Upper lobe of left lung (tissue), 6 donors: ENCODE data around the gene TMEM89. TPM values are rescaled to one million over a fixed set of nuclear protein-coding genes. Genes with fewer than 3 reads are reported as not detected.

Experiments
- ATAC-seq, 2 donors: fragments of 200-7000 bp; cut with Tn5 transposase; one replicate each; pipeline ENCODE4 v1.9.1; 2022; ENCODE audit warnings: mild to moderate bottlenecking in 2 of 2, moderate library complexity in 2 of 2; ENCODE audit not compliant: low FRiP score in 2 of 2
- DNase-seq, 2 donors: peaks; one replicate each; pipeline ENCODE4 v3.0.0-alpha.2; 2019 to 2020
- H3K27ac ChIP-seq, 4 donors: fragments of 200-600 bp; sonication (generic); one replicate each; pipeline ENCODE4 v1.5.1; 2016 to 2019
- H3K27me3 ChIP-seq, 4 donors: fragments of 200-600 bp; sonication (generic); one replicate each; pipeline ENCODE4 v1.5.1; 2017 to 2019
- H3K36me3 ChIP-seq, 4 donors: fragments of 200-600 bp; sonication (generic); one replicate each; pipeline ENCODE4 v1.5.1; 2016 to 2019
- H3K4me1 ChIP-seq, 4 donors: fragments of 200-600 bp; sonication (generic); one replicate each; pipeline ENCODE4 v1.5.1; 2018 to 2019
- H3K4me3 ChIP-seq, 4 donors: fragments of 200-600 bp; sonication (generic); one replicate each; pipeline ENCODE4 v1.5.1; 2017 to 2019; ENCODE audit warnings: mild to moderate bottlenecking in 2 of 4, moderate library complexity in 1 of 4
- H3K9me3 ChIP-seq, 4 donors: fragments of 200-600 bp; sonication (generic); one replicate each; pipeline ENCODE4 v1.5.1; 2018 to 2019
- CTCF ChIP-seq, 6 experiments: fragments of 450-650 bp in 4 of 6; fragments of 200-600 bp in 2 of 6; sonication (generic) in 2 of 6; IDR thresholded peaks; one replicate each; pipeline ENCODE4 v1.5.1; 2016 to 2019; ENCODE audit warnings: antibody characterized with exemption in 6 of 6
- EP300 ChIP-seq, 4 donors: sonication (generic); formaldehyde crosslinking; IDR thresholded peaks; one replicate each; pipeline ENCODE4 v1.5.1; 2017; ENCODE audit warnings: antibody characterized with exemption in 4 of 4, control low read depth in 2 of 4
- POLR2A ChIP-seq, 4 donors: fragments of 450-650 bp; IDR thresholded peaks; one replicate each; pipeline ENCODE4 v1.5.1; 2016 to 2017; ENCODE audit warnings: antibody characterized with exemption in 4 of 4, mild to moderate bottlenecking in 2 of 4
- POLR2AphosphoS5 ChIP-seq, 2 donors: sonication (generic); formaldehyde crosslinking; IDR thresholded peaks; one replicate each; pipeline ENCODE4 v1.5.1; 2017; ENCODE audit warnings: antibody characterized with exemption in 2 of 2
- WGBS, 2 donors: methylation state at CpG; one replicate each; pipeline ENCODE4 v1.1.5; 2017 to 2018; 5-methylcytosine and 5-hydroxymethylcytosine counted together
- total RNA-seq, 6 donors: library from RNA; depleted of rRNA in 4 of 6; stranded (reverse); fragments of >200 nt in 4 of 6; gene quantifications; one replicate each; pipeline versions ENCODE4 v1.1.0 to v1.2.1, GENCODE V29; 2016 to 2021
- donor health status: DM: no; HTN: no; CAD: no; lungs with moderate emphysema.
- donor health status: DM: no; HTN: yes; CAD: no; lungs with severe emphysema.

TMEM89 gene
- total RNA-seq, 6 donors from 2014 or later: 0.67 TPM; not detected in 5

GRCh38 chr3:48596676-48597407 is 24.7 kb downstream of the TMEM89 start:
- Histone ChIP-seq H3K27ac (peak overlapping the region; percentile 58 to 80 (median 64)), H3K4me1 (peaks cover 7 to 20% (median 14%) of the 10 kb centered on the region in 4 donors), H3K36me3 (peaks cover 12 to 43% (median 38%) of the 10 kb centered on the region in 4 donors), H3K9me3 (no peaks in the 10 kb centered on the region), H3K27me3 (peaks cover 0 to 4% (median 0%) of the 10 kb centered on the region in 4 donors), H3K4me3 (no peak overlapping the region)
- 70 to 78% methylated on average over 8 of the region's 8 CpGs for WGBS, 2 donors
- ATAC-seq (no peak), DNase-seq (peak in 1 of 2 donors; percentile 30)
- no peak for TF ChIP-seq POLR2AphosphoS5 (IDR thresholded peaks at IDR 0.05)
- no peak for TF ChIP-seq EP300 (IDR thresholded peaks at IDR 0.05)
- TF ChIP-seq CTCF (IDR thresholded peaks at IDR 0.05): no peak
- no peak for TF ChIP-seq POLR2A (IDR thresholded peaks at IDR 0.05)

GRCh38 chr3:48596157-48596556 is 25.4 kb downstream of the TMEM89 start:
- peaks cover 0 to 4% (median 0%) of the 10 kb centered on the region in 4 donors for H3K27me3 ChIP-seq
- peaks cover 7 to 20% (median 14%) of the 10 kb centered on the region in 4 donors for H3K4me1 ChIP-seq
- no peaks in the 10 kb centered on the region for H3K9me3 ChIP-seq
- ATAC-seq: no peak
- no peak overlapping the region for H3K4me3 ChIP-seq
- TF ChIP-seq EP300 (IDR thresholded peaks at IDR 0.05) (no peak), POLR2A (IDR thresholded peaks at IDR 0.05) (no peak), POLR2AphosphoS5 (IDR thresholded peaks at IDR 0.05) (no peak)
- 75 to 76% methylated on average over 5 of the region's 5 CpGs for WGBS, 2 donors
- DNase-seq: no peak
- H3K36me3 ChIP-seq: peaks cover 7 to 36% (median 31%) of the 10 kb centered on the region in 4 donors
- peak overlapping the region in 1 of 4 donors; percentile 69 for H3K27ac ChIP-seq

- WGBS, 2 donors: 32 to 45% methylated on average over 5 to 8 of the region's 10 CpGs
Observed at GRCh38 chr3:48595526-48596121, 25.9 kb downstream of the TMEM89 start.

GRCh38 chr3:48595075-48595525 is 26.5 kb downstream of the TMEM89 start, which contains the start of gene COL7A1:
TSS of gene COL7A1 (minus strand) at chr3:48595329. CDS start at chr3:48595159, 170 bp downstream.
- DNase-seq (peak in 1 of 2 donors; percentile 82), ATAC-seq (peak in 1 of 2 donors; percentile 10)
- peaks cover 7 to 20% (median 14%) of the 10 kb centered on the region in 4 donors for H3K4me1 ChIP-seq

More at GRCh38 chr3:48595526-48596121, 25.9 kb downstream of the TMEM89 start:
- Histone ChIP-seq H3K27me3 (peaks cover 0 to 4% (median 0%) of the 10 kb centered on the region in 4 donors), H3K4me1 (peaks cover 7 to 20% (median 14%) of the 10 kb centered on the region in 4 donors), H3K9me3 (no peaks in the 10 kb centered on the region), H3K27ac (no peak overlapping the region), H3K36me3 (peaks cover 3 to 31% (median 26%) of the 10 kb centered on the region in 4 donors), H3K4me3 (no peak overlapping the region)
- ATAC-seq (peak in 1 of 2 donors; percentile 69), DNase-seq (peak in 1 of 2 donors; percentile 77)
- no peak for TF ChIP-seq EP300 (IDR thresholded peaks at IDR 0.05)
- TF ChIP-seq CTCF (IDR thresholded peaks at IDR 0.05): no peak
- TF ChIP-seq POLR2AphosphoS5 (IDR thresholded peaks at IDR 0.05): no peak
- TF ChIP-seq POLR2A (IDR thresholded peaks at IDR 0.05): no peak

More at GRCh38 chr3:48595075-48595525, 26.5 kb downstream of the TMEM89 start, which contains the start of gene COL7A1:
- TF ChIP-seq CTCF (IDR thresholded peaks at IDR 0.05) (no peak), POLR2AphosphoS5 (IDR thresholded peaks at IDR 0.05) (no peak), EP300 (IDR thresholded peaks at IDR 0.05) (no peak), POLR2A (IDR thresholded peaks at IDR 0.05) (no peak)
- peak within 1 kb of the TSS in 3 of 4 donors; percentile 12 to 39 (median 26) for H3K4me3 ChIP-seq
- peaks cover 3 to 26% (median 21%) of the 10 kb centered on the region in 4 donors for H3K36me3 ChIP-seq
- H3K27ac ChIP-seq: peak within 1 kb of the TSS in 2 of 4 donors; percentile 44 to 69
- H3K27me3 ChIP-seq: peaks cover 0 to 4% (median 0%) of the 10 kb centered on the region in 4 donors
- 7% methylated on average over 33 of the region's 35 CpGs; no CpG with 5 or more reads in 1 of the 2 donors for WGBS, 2 donors
- H3K9me3 ChIP-seq: no peaks in the 10 kb centered on the region
